Gastroesophageal sphincter (tissue), 4 donors: ENCODE measurements around the gene SEPTIN2. TPM values are rescaled to one million over a fixed set of nuclear protein-coding genes. Genes with fewer than 3 reads are reported as not detected.

Source experiments
- ATAC-seq: fragments of 150-250 bp; one replicate; pipeline ENCODE4 v1.9.1; 2016; ENCODE audit warnings: mild to moderate bottlenecking, moderate library complexity
- H3K27ac ChIP-seq, 4 donors: fragments of 200-600 bp; sonication (generic) in 3 of 4; 1 replicate in 3 of 4; 2 replicates in 1 of 4; pipeline ENCODE4 v1.5.1; 2016 to 2019
- H3K27me3 ChIP-seq: fragments of 200-600 bp; sonication (generic); one replicate; pipeline ENCODE4 v1.5.1; 2019
- H3K36me3 ChIP-seq, 2 donors: fragments of 200-600 bp; sonication (generic); one replicate each; pipeline ENCODE4 v1.5.1; 2019; ENCODE audit warnings: control low read depth in 1 of 2
- H3K4me1 ChIP-seq, 3 donors: fragments of 200-600 bp; sonication (generic); 1 replicate in 2 of 3; 2 replicates in 1 of 3; pipeline ENCODE4 v1.5.1; 2016 to 2019; ENCODE audit warnings: control low read depth in 2 of 3
- H3K4me3 ChIP-seq, 2 donors: fragments of 200-600 bp; sonication (generic); one replicate each; pipeline ENCODE4 v1.5.1; 2019; ENCODE audit warnings: mild to moderate bottlenecking in 1 of 2, moderate library complexity in 1 of 2
- H3K9me3 ChIP-seq, 3 donors: fragments of 200-600 bp; sonication (generic); one replicate each; pipeline ENCODE4 v1.5.1; 2017 to 2019; ENCODE audit warnings: control low read depth in 2 of 3
- CTCF ChIP-seq, 4 experiments: fragments of 200-600 bp in 2 of 4; fragments of 450-650 bp in 2 of 4; sonication (generic) in 1 of 4; IDR thresholded peaks; one replicate each; pipeline ENCODE4 v1.5.1; 2017 to 2019; ENCODE audit warnings: antibody characterized with exemption in 4 of 4, mild to moderate bottlenecking in 2 of 4, moderate library complexity in 2 of 4
- EP300 ChIP-seq: sonication (generic); formaldehyde crosslinking; IDR thresholded peaks from one replicate; pipeline ENCODE4 v1.6.1; 2017; ENCODE audit warnings: antibody characterized with exemption, mild to moderate bottlenecking
- POLR2A ChIP-seq, 2 donors: fragments of 450-650 bp; IDR thresholded peaks; one replicate each; pipeline ENCODE4 v1.6.1; 2017; ENCODE audit warnings: antibody characterized with exemption in 2 of 2, mild to moderate bottlenecking in 2 of 2, moderate library complexity in 1 of 2
- POLR2AphosphoS5 ChIP-seq: sonication (generic); formaldehyde crosslinking; IDR thresholded peaks from one replicate; pipeline ENCODE4 v1.6.1; 2017; ENCODE audit warnings: antibody characterized with exemption
- WGBS, 2 donors: methylation state at CpG; one replicate each; pipeline ENCODE4 v1.1.5; 2018; ENCODE audit warnings: low coverage in 1 of 2; 5-methylcytosine and 5-hydroxymethylcytosine counted together
- total RNA-seq, 4 donors: library from RNA; depleted of rRNA; stranded (reverse); fragments of >200 nt; gene quantifications; one replicate each; pipeline ENCODE4 v1.1.0, GENCODE V29; 2016

SEPTIN2 gene
- total RNA-seq, 4 donors from 2014 or later, result 317 to 360 (median 330) TPM

- Histone ChIP-seq H3K4me3 (peak overlapping the region in 1 of 2 donors; percentile 99), H3K27ac (peak overlapping the region in 3 of 4 donors; percentile 20 to 98 (median 98)), H3K36me3 (peaks cover 0 to 36% of the 10 kb centered on the region in 2 donors), H3K27me3 (no peaks in the 10 kb centered on the region), H3K4me1 (peaks cover 0 to 63% (median 25%) of the 10 kb centered on the region in 3 donors), H3K9me3 (no peaks in the 10 kb centered on the region)
- ATAC-seq, result no peak
- WGBS, 2 donors, result 20% methylated on average over 1 of the region's 5 CpGs; no CpG with 5 or more reads in 1 of the 2 donors
- TF ChIP-seq POLR2A (IDR thresholded peaks at IDR 0.05) (no peak), EP300 (no peak), CTCF (IDR thresholded peaks at IDR 0.05) (no peak), POLR2AphosphoS5 (no peak)
These were observed 45.2 kb upstream of the SEPTIN2 start for GRCh38 chr2:241270531-241270930.

- ATAC-seq, result peak; percentile 80
- Histone ChIP-seq H3K4me3 (peak overlapping the region; percentile 98 to 99), H3K9me3 (no peaks in the 10 kb centered on the region), H3K36me3 (peaks cover 0 to 23% of the 10 kb centered on the region in 2 donors), H3K4me1 (peaks cover 0 to 63% (median 25%) of the 10 kb centered on the region in 3 donors), H3K27me3 (no peaks in the 10 kb centered on the region), H3K27ac (peak overlapping the region; percentile 97 to 98 (median 98))
- TF ChIP-seq EP300 (no peak), POLR2A (IDR thresholded peaks at IDR 0.05) (peak in 1 of 2 donors; percentile 5), POLR2AphosphoS5 (peak; percentile 53), CTCF (IDR thresholded peaks at IDR 0.05) (peak in 1 of 4 experiments; percentile 8)
- 0% methylated on average over 3 to 8 of the region's 37 CpGs for WGBS, 2 donors
These were observed 43.9 kb upstream of the SEPTIN2 start for GRCh38 chr2:241271706-241272302.

GRCh38 chr2:241272303-241273209 is 43.2 kb upstream of the SEPTIN2 start:
- Histone ChIP-seq H3K4me3 (peak overlapping the region; percentile 98 to 99), H3K9me3 (no peaks in the 10 kb centered on the region), H3K27me3 (no peaks in the 10 kb centered on the region), H3K4me1 (peaks cover 0 to 58% (median 25%) of the 10 kb centered on the region in 3 donors), H3K36me3 (peaks cover 0 to 16% of the 10 kb centered on the region in 2 donors), H3K27ac (peak overlapping the region; percentile 97 to 98 (median 98))
- 0% methylated on average over 1 to 2 of the region's 102 CpGs for WGBS, 2 donors
- TF ChIP-seq CTCF (IDR thresholded peaks at IDR 0.05) (no peak), POLR2A (IDR thresholded peaks at IDR 0.05) (peak in 1 of 2 donors; percentile 48), EP300 (no peak), POLR2AphosphoS5 (peak; percentile 32)
- ATAC-seq, result peak; percentile 94

GRCh38 chr2:241273210-241274020 is 42.3 kb upstream of the SEPTIN2 start:
- H3K9me3 ChIP-seq, result no peaks in the 10 kb centered on the region
- H3K4me3 ChIP-seq, result peak overlapping the region; percentile 98 to 99
- H3K36me3 ChIP-seq, result peaks cover 0 to 9% of the 10 kb centered on the region in 2 donors
- ATAC-seq, result peak; percentile 29
- no peaks in the 10 kb centered on the region for H3K27me3 ChIP-seq
- peak overlapping the region; percentile 97 to 98 (median 98) for H3K27ac ChIP-seq
- WGBS, 2 donors, result 52 to 61% methylated on average over 18 of the region's 21 CpGs
- TF ChIP-seq CTCF (IDR thresholded peaks at IDR 0.05) (no peak), POLR2AphosphoS5 (no peak), EP300 (no peak), POLR2A (IDR thresholded peaks at IDR 0.05) (no peak)
- peaks cover 0 to 49% (median 25%) of the 10 kb centered on the region in 3 donors for H3K4me1 ChIP-seq
